Tibial nerve (tissue), 4 donors: ENCODE measurements around the gene GPC5. TPM values are rescaled to one million over a fixed set of nuclear protein-coding genes. Genes with fewer than 3 reads are reported as not detected.

ENCODE experiments used
- DNase-seq, 2 donors: peaks; one replicate each; pipeline ENCODE4 v3.0.0-alpha.2; 2019; ENCODE audit warnings: low spot score in 2 of 2
- H3K27ac ChIP-seq, 4 donors: fragments of 200-600 bp; sonication (generic) in 3 of 4; one replicate each; pipeline ENCODE4 v1.5.1; 2017 to 2019; ENCODE audit warnings: mild to moderate bottlenecking in 1 of 4
- H3K27me3 ChIP-seq, 2 donors: fragments of 200-600 bp; sonication (generic) in 1 of 2; one replicate each; pipeline versions ENCODE4 v1.5.1 to v1.6.0; 2017 to 2019
- H3K36me3 ChIP-seq, 3 donors: fragments of 200-600 bp; sonication (generic); one replicate each; pipeline ENCODE4 v1.5.1; 2018 to 2019
- H3K4me1 ChIP-seq, 4 donors: fragments of 200-600 bp; sonication (generic) in 3 of 4; one replicate each; pipeline ENCODE4 v1.5.1; 2017 to 2019
- H3K4me3 ChIP-seq, 4 donors: fragments of 200-600 bp; sonication (generic) in 3 of 4; one replicate each; pipeline ENCODE4 v1.5.1; 2017 to 2019; ENCODE audit warnings: mild to moderate bottlenecking in 1 of 4, moderate library complexity in 1 of 4
- H3K9me3 ChIP-seq, 4 donors: fragments of 200-600 bp; sonication (generic) in 3 of 4; one replicate each; pipeline ENCODE4 v1.5.1; 2017 to 2019
- EP300 ChIP-seq, 2 donors: sonication (generic); formaldehyde crosslinking; IDR thresholded peaks; one replicate each; pipeline ENCODE4 v1.6.1; 2017; ENCODE audit warnings: antibody characterized with exemption in 2 of 2, mild to moderate bottlenecking in 1 of 2
- POLR2A ChIP-seq, 2 donors: fragments of 450-650 bp; IDR thresholded peaks; one replicate each; pipeline ENCODE4 v1.6.1; 2017; ENCODE audit warnings: antibody characterized with exemption in 2 of 2, mild to moderate bottlenecking in 2 of 2, moderate library complexity in 2 of 2
- WGBS, 2 donors: methylation state at CpG; one replicate each; pipeline ENCODE4 v1.1.5; 2018; 5-methylcytosine and 5-hydroxymethylcytosine counted together
- total RNA-seq, 4 donors: library from RNA; depleted of rRNA; stranded (reverse); fragments of >200 nt; gene quantifications; one replicate each; pipeline ENCODE4 v1.1.0, GENCODE V29; 2016
- TF ChIP-seq, protein P1 (sequence below), 5 experiments: fragments of 200-600 bp in 3 of 5; fragments of 450-650 bp in 2 of 5; sonication (generic) in 3 of 5; IDR thresholded peaks; one replicate each; pipeline ENCODE4 v1.5.1; 2016 to 2019; ENCODE audit warnings: antibody characterized with exemption in 5 of 5, mild to moderate bottlenecking in 3 of 5, moderate library complexity in 2 of 5

The GPC5 gene
- total RNA-seq, 4 donors from 2014 or later, result 3.7 to 5.7 (median 4.2) TPM; not detected in 1

DNA sequence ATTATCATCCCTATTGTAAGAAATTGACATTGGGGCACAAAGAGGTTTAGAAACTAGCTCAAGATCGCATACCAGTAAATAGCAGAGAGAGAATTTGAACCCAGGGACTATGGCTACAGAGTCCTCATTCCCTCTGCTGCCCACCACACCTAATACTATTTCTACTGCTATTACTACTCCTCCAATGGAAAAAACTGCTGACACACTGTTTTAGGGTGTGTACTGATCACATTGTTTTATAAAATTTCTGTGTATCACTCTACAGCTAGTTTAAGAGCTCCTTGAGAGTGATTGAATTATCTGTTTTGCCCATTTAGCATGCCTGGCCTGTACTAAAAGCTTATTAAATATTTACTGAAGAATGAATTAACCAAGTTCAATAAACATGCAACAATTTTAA is 552.4 kb downstream of the GPC5 start:
- no peaks in the 10 kb centered on the region for H3K4me1 ChIP-seq
- TF ChIP-seq POLR2A (IDR thresholded peaks at IDR 0.05), result no peak
- TF ChIP-seq, protein P1, sequence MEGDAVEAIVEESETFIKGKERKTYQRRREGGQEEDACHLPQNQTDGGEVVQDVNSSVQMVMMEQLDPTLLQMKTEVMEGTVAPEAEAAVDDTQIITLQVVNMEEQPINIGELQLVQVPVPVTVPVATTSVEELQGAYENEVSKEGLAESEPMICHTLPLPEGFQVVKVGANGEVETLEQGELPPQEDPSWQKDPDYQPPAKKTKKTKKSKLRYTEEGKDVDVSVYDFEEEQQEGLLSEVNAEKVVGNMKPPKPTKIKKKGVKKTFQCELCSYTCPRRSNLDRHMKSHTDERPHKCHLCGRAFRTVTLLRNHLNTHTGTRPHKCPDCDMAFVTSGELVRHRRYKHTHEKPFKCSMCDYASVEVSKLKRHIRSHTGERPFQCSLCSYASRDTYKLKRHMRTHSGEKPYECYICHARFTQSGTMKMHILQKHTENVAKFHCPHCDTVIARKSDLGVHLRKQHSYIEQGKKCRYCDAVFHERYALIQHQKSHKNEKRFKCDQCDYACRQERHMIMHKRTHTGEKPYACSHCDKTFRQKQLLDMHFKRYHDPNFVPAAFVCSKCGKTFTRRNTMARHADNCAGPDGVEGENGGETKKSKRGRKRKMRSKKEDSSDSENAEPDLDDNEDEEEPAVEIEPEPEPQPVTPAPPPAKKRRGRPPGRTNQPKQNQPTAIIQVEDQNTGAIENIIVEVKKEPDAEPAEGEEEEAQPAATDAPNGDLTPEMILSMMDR (IDR thresholded peaks at IDR 0.05), result no peak
- no peak for TF ChIP-seq EP300 (IDR thresholded peaks at IDR 0.05)
- no peaks in the 10 kb centered on the region for H3K36me3 ChIP-seq
- H3K9me3 ChIP-seq, result no peaks in the 10 kb centered on the region
- no peak overlapping the region for H3K27ac ChIP-seq
- H3K27me3 ChIP-seq, result no peaks in the 10 kb centered on the region
- H3K4me3 ChIP-seq, result no peak overlapping the region
- WGBS, 2 donors, result 90 to 96% methylated on average over 1 of the region's 1 CpG
- DNase-seq, result no peak

DNA sequence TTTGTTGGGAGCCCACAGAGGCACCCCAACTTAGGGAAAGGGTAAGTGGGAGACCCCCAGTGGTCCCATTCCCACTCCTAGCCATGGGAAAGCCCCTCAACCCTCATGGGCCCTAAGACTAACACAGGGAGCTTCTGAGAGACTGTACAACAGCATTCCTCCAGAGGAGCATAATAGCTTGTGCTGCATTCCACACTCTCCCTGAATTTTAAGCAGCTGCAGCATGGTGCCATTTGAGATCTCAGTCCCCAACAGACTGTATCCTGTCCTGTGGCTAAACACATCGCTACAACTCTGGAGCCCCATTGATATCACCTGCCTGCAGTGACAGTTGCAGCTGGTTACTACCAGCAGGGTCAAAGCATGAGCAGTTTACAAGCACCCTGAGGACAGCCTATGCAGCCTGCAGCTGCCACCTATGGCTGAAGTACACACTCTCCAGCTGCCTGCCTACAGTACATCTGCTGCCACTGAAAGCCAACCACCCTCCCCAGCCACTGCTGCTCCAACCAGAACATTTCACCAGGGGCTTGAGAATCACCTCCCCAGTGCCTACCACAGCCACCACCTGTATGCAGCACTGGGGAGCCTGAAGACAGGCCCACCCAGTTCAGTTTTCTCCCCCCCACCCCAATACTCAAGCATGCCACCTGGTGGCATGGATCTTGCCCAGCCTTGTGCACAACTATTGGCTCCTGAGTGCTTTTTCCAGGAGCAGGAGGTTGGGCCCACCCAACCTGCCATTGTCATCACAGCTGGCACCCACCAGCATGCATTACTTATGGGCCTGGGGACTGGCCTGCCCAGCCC is 557.3 kb downstream of the GPC5 start:
- H3K4me3 ChIP-seq, result no peak overlapping the region
- 91 to 100% methylated on average over 1 of the region's 1 CpG for WGBS, 2 donors
- DNase-seq, result no peak
- H3K27ac ChIP-seq, result no peak overlapping the region
- peaks cover 0 to 5% (median 0%) of the 10 kb centered on the region in 4 donors for H3K9me3 ChIP-seq
- no peaks in the 10 kb centered on the region for H3K36me3 ChIP-seq
- H3K27me3 ChIP-seq, result no peaks in the 10 kb centered on the region
- H3K4me1 ChIP-seq, result no peaks in the 10 kb centered on the region
- TF ChIP-seq EP300 (IDR thresholded peaks at IDR 0.05), result no peak
- no peak for TF ChIP-seq POLR2A (IDR thresholded peaks at IDR 0.05)
- TF ChIP-seq, protein P1 (IDR thresholded peaks at IDR 0.05), result no peak

DNA sequence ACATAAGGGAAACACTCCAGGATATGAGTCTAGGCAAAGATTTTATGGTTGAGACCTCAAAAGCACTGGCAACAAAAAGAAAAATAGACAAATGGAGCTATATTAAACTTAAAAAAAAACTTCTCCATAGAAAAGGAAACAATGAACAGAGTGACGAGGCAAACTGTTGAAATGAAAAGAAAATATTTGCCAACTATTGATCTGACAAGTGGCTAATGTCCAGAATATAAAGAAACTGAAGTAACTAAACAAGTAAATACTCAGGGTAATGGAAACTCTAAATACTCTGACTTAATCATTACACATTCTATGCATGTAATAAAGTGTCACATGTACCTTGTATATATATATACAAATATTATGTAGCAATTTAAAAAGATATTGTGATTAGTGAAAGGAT is 562.5 kb downstream of the GPC5 start:
- Histone ChIP-seq H3K27ac (no peak overlapping the region), H3K4me3 (no peak overlapping the region), H3K36me3 (no peaks in the 10 kb centered on the region), H3K27me3 (no peaks in the 10 kb centered on the region), H3K9me3 (peaks cover 0 to 8% (median 0%) of the 10 kb centered on the region in 4 donors), H3K4me1 (no peaks in the 10 kb centered on the region)
- TF ChIP-seq, protein P1 (IDR thresholded peaks at IDR 0.05), result no peak
- no peak for TF ChIP-seq EP300 (IDR thresholded peaks at IDR 0.05)
- DNase-seq, result no peak
- 37 to 48% methylated on average over 1 of the region's 1 CpG for WGBS, 2 donors

DNA sequence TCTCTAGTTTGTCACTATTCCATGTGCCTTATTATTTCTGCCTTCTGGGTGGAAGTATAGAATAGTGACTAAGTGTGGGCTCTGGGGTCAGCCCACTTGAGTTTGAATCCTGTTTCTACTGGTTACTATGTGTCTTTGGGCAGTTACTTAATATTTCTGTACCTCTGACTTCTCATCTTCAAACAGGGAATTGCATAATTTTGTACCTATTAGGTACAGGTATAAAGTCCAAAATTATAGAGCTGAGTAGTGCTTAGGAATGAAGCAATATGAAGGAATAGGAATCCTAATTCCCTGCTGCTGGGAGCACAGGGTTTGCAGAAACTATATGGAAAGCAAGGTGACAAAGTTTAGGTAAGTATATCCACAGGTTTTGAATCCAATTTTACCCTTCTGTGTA is 564.5 kb downstream of the GPC5 start:
- Histone ChIP-seq H3K27me3 (no peaks in the 10 kb centered on the region), H3K36me3 (no peaks in the 10 kb centered on the region), H3K9me3 (peaks cover 0 to 3% (median 0%) of the 10 kb centered on the region in 4 donors), H3K27ac (no peak overlapping the region), H3K4me3 (no peak overlapping the region), H3K4me1 (no peaks in the 10 kb centered on the region)
- TF ChIP-seq, protein P1 (IDR thresholded peaks at IDR 0.05), result no peak
- TF ChIP-seq EP300 (IDR thresholded peaks at IDR 0.05), result no peak
- no peak for DNase-seq

DNA sequence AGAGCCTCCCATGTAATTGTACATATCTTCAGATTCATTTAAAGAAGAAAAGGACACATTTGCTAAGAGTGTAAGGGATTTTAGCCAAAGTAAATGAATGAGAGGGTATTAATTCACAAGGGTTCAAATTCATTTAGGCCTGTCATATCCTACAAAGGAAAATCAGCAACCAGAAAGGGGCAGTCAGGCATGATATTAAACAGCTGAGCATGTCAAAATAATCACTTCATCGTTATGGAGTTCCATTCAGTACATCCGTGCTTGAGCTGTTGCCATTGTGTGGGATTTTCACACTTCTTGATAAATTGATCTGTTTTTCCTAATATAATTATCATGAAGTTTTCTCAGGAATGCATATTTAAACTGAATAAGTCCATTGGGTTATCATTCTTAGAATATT is 567.1 kb downstream of the GPC5 start:
- Histone ChIP-seq H3K9me3 (peaks cover 0 to 3% (median 0%) of the 10 kb centered on the region in 4 donors), H3K4me1 (no peaks in the 10 kb centered on the region), H3K4me3 (no peak overlapping the region), H3K27ac (no peak overlapping the region), H3K36me3 (no peaks in the 10 kb centered on the region), H3K27me3 (no peaks in the 10 kb centered on the region)
- WGBS, 2 donors, result 67 to 76% methylated on average over 2 of the region's 2 CpGs
- TF ChIP-seq, protein P1 (IDR thresholded peaks at IDR 0.05), result no peak
- TF ChIP-seq EP300 (IDR thresholded peaks at IDR 0.05) (no peak), POLR2A (IDR thresholded peaks at IDR 0.05) (no peak)
- DNase-seq, result no peak
